ENCODE results near the gene BAG3. TPM values are rescaled to one million over a fixed set of nuclear protein-coding genes. Genes with fewer than 3 reads are reported as not detected.

The BAG3 gene
- total RNA-seq, 1 experiment from 2014 or later: 131 TPM

- Histone ChIP-seq H3K4me1 (ENCODE audit: control insufficient read depth, insufficient read depth, low read length) (peaks cover 4% of the 10 kb centered on the region; the same call in 1 of the 2 replicates), H3K4me3 (ENCODE audit: low read depth in 2 of 2, low read length in 2 of 2) (no peak overlapping the region), H3K27ac (ENCODE audit: low read length) (no peak overlapping the region), H3K36me3 (ENCODE audit: control insufficient read depth, insufficient read depth, low read length) (no peaks in the 10 kb centered on the region), H3K27me3 (ENCODE audit: control insufficient read depth, insufficient read depth, low read length) (no peaks in the 10 kb centered on the region), H3K9me3 (ENCODE audit: control insufficient read depth, insufficient read depth, low read depth, low read length) (no peaks in the 10 kb centered on the region)
- in situ Hi-C loops (cut with HindIII; ENCODE audit: low pct_unique_long_range_greater_than_20kb, low sequenced_read_pairs) (no loop called here), intact Hi-C loops (cut with micrococcal nuclease; ENCODE audit: unreplicated experiment) (no loop called here)
- TF ChIP-seq CTCF (IDR thresholded peaks at IDR 0.05) (no peak), TCF7L2 (IDR thresholded peaks at IDR 0.05; ENCODE audit: low read depth, low read length) (no peak), SIN3A (IDR thresholded peaks at IDR 0.05; ENCODE audit: borderline replicate concordance, insufficient read depth, low read depth, low read length) (no peak), REST (IDR thresholded peaks at IDR 0.05; ENCODE audit: insufficient read depth in 1 of 2, low read depth in 2 of 2, low read length in 1 of 2) (no peak), POLR2AphosphoS5 (IDR thresholded peaks at IDR 0.05; ENCODE audit: low read depth, low read length) (no peak)
- ATAC-seq (no peak), DNase-seq (ENCODE audit: low read depth, low spot score) (no peak)
- ChIA-PET POLR2A (no interaction called here), CTCF (interaction anchor here (0.6 kb wide), 1 partner anchor 25 kb away, joined by 3 read pairs; no protein-coding TSS in a partner anchor)
- BruUV-seq (replicated peaks): no TSS peak
Observed at GRCh38 chr10:119621078-119621384, 30.1 kb upstream of the BAG3 start.

GRCh38 chr10:119625570-119626280 lies 25.5 kb upstream of the BAG3 start:
- no TSS peak for BruUV-seq (replicated peaks)
- no peak overlapping the region for H3K27ac ChIP-seq (ENCODE audit: low read length)
- DNase-seq (ENCODE audit: low read depth, low spot score) (no peak), ATAC-seq (peak; percentile 55; the same call in 1 of the 2 replicates)
- in situ Hi-C loops (cut with HindIII; ENCODE audit: low pct_unique_long_range_greater_than_20kb, low sequenced_read_pairs) (no loop called here), intact Hi-C loops (cut with micrococcal nuclease; ENCODE audit: unreplicated experiment) (no loop called here)
- H3K36me3 ChIP-seq (ENCODE audit: control insufficient read depth, insufficient read depth, low read length): no peaks in the 10 kb centered on the region
- ChIA-PET POLR2A (no interaction called here), CTCF (interaction anchor here (1.3 kb wide), 1 partner anchor 17 kb away, joined by 5 read pairs; no protein-coding TSS in a partner anchor)
- no peak overlapping the region for H3K4me3 ChIP-seq (ENCODE audit: low read depth in 2 of 2, low read length in 2 of 2)
- no peaks in the 10 kb centered on the region for H3K9me3 ChIP-seq (ENCODE audit: control insufficient read depth, insufficient read depth, low read depth, low read length)
- no peak for TF ChIP-seq TCF7L2 (IDR thresholded peaks at IDR 0.05; ENCODE audit: low read depth, low read length)
- TF ChIP-seq CTCF (IDR thresholded peaks at IDR 0.05): no peak
- no peak for TF ChIP-seq POLR2AphosphoS5 (IDR thresholded peaks at IDR 0.05; ENCODE audit: low read depth, low read length)
- TF ChIP-seq SIN3A (IDR thresholded peaks at IDR 0.05; ENCODE audit: borderline replicate concordance, insufficient read depth, low read depth, low read length): no peak
- TF ChIP-seq REST (IDR thresholded peaks at IDR 0.05; ENCODE audit: insufficient read depth in 1 of 2, low read depth in 2 of 2, low read length in 1 of 2): no peak
- no peaks in the 10 kb centered on the region for H3K4me1 ChIP-seq (ENCODE audit: control insufficient read depth, insufficient read depth, low read length)
- H3K27me3 ChIP-seq (ENCODE audit: control insufficient read depth, insufficient read depth, low read length): no peaks in the 10 kb centered on the region

Measured in Panc1 (cell line).